ENCODE data around the gene SLC44A1. TPM values are rescaled to one million over a fixed set of nuclear protein-coding genes. Genes with fewer than 3 reads are reported as not detected.

The SLC44A1 gene
- total and polyA plus RNA-seq, 2 of the 13 experiments (the other 11 are each of a cell fraction or from before 2014, with no cell fraction given): 21.4 to 40.8 TPM

DNA sequence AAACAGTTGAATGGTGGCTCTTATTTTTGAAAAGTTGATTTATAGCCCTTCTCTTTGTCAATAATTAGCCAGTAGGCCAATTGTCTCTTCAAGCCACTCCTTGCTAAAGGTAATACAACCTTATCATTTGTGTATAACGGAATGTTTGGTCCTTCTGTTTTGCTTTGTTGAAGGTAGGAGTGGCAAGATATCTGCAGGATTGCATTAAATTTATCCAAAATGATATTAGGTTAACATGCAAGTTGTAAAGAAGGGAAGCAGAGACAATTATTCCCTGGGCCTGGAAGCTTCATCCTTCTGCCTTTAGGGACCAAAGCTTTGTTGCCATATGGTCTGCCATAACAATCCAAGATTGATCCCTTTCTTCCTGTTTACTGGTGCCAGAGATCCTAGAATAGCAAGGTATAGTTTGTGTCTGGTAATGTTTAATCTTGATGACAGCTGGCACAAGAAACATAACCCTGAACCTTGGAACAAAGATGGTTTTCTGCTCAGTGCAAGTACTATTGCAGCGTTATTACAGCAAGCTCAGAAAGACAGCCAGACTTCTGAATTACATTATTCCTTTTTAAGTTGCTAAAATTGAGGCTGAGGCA lies 187.9 kb downstream of the SLC44A1 start (continued):
- TF ChIP-seq, protein P1, sequence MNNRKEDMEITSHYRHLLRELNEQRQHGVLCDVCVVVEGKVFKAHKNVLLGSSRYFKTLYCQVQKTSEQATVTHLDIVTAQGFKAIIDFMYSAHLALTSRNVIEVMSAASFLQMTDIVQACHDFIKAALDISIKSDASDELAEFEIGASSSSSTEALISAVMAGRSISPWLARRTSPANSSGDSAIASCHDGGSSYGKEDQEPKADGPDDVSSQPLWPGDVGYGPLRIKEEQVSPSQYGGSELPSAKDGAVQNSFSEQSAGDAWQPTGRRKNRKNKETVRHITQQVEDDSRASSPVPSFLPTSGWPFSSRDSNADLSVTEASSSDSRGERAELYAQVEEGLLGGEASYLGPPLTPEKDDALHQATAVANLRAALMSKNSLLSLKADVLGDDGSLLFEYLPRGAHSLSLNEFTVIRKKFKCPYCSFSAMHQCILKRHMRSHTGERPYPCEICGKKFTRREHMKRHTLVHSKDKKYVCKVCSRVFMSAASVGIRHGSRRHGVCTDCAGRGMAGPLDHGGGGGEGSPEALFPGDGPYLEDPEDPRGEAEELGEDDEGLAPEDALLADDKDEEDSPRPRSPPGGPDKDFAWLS (CRISPR knock-in tag; IDR thresholded peaks at IDR 0.05; ENCODE audit: borderline replicate concordance): no peak
- TF ChIP-seq CBX5 (CRISPR knock-in tag; IDR thresholded peaks at IDR 0.05; ENCODE audit: borderline replicate concordance) (no peak), CCAR2 (optimal IDR thresholded peaks at IDR 0.05; ENCODE audit: low read depth, low read length) (no peak), ZNF10 (CRISPR knock-in tag; IDR thresholded peaks at IDR 0.05; ENCODE audit: borderline replicate concordance, low read depth) (no peak), ZNF749 (CRISPR knock-in tag; IDR thresholded peaks at IDR 0.05; ENCODE audit: borderline replicate concordance) (no peak), MAFF (IDR thresholded peaks at IDR 0.05; ENCODE audit: low read depth, low read length) (no peak), DNMT3B (CRISPR knock-in tag; conservative IDR thresholded peaks at IDR 0.05) (0 out of 2 replicates have a peak, but pooled peaks have one; percentile 65), CBX2 (IDR thresholded peaks at IDR 0.05; ENCODE audit: low read depth, low read length) (no peak), CBX2 (CRISPR knock-in tag; IDR thresholded peaks at IDR 0.05; ENCODE audit: low read depth) (no peak), ZNF577 (CRISPR knock-in tag; IDR thresholded peaks at IDR 0.05; ENCODE audit: borderline replicate concordance, low read depth) (no peak), HMG20B (CRISPR knock-in tag; conservative IDR thresholded peaks at IDR 0.05) (no peak), AKAP8 (CRISPR knock-in tag; IDR thresholded peaks at IDR 0.05) (no peak)
- TF ChIP-seq, protein P2, sequence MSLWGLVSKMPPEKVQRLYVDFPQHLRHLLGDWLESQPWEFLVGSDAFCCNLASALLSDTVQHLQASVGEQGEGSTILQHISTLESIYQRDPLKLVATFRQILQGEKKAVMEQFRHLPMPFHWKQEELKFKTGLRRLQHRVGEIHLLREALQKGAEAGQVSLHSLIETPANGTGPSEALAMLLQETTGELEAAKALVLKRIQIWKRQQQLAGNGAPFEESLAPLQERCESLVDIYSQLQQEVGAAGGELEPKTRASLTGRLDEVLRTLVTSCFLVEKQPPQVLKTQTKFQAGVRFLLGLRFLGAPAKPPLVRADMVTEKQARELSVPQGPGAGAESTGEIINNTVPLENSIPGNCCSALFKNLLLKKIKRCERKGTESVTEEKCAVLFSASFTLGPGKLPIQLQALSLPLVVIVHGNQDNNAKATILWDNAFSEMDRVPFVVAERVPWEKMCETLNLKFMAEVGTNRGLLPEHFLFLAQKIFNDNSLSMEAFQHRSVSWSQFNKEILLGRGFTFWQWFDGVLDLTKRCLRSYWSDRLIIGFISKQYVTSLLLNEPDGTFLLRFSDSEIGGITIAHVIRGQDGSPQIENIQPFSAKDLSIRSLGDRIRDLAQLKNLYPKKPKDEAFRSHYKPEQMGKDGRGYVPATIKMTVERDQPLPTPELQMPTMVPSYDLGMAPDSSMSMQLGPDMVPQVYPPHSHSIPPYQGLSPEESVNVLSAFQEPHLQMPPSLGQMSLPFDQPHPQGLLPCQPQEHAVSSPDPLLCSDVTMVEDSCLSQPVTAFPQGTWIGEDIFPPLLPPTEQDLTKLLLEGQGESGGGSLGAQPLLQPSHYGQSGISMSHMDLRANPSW (CRISPR knock-in tag; IDR thresholded peaks at IDR 0.05; ENCODE audit: borderline replicate concordance): no peak
- TF ChIP-seq, protein P3, sequence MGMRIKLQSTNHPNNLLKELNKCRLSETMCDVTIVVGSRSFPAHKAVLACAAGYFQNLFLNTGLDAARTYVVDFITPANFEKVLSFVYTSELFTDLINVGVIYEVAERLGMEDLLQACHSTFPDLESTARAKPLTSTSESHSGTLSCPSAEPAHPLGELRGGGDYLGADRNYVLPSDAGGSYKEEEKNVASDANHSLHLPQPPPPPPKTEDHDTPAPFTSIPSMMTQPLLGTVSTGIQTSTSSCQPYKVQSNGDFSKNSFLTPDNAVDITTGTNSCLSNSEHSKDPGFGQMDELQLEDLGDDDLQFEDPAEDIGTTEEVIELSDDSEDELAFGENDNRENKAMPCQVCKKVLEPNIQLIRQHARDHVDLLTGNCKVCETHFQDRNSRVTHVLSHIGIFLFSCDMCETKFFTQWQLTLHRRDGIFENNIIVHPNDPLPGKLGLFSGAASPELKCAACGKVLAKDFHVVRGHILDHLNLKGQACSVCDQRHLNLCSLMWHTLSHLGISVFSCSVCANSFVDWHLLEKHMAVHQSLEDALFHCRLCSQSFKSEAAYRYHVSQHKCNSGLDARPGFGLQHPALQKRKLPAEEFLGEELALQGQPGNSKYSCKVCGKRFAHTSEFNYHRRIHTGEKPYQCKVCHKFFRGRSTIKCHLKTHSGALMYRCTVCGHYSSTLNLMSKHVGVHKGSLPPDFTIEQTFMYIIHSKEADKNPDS (CRISPR knock-in tag; IDR thresholded peaks at IDR 0.05): no peak
- TF ChIP-seq, protein P4, sequence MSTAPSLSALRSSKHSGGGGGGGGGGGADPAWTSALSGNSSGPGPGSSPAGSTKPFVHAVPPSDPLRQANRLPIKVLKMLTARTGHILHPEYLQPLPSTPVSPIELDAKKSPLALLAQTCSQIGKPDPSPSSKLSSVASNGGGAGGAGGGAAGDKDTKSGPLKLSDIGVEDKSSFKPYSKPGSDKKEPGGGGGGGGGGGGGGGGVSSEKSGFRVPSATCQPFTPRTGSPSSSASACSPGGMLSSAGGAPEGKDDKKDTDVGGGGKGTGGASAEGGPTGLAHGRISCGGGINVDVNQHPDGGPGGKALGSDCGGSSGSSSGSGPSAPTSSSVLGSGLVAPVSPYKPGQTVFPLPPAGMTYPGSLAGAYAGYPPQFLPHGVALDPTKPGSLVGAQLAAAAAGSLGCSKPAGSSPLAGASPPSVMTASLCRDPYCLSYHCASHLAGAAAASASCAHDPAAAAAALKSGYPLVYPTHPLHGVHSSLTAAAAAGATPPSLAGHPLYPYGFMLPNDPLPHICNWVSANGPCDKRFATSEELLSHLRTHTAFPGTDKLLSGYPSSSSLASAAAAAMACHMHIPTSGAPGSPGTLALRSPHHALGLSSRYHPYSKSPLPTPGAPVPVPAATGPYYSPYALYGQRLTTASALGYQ (CRISPR knock-in tag; IDR thresholded peaks at IDR 0.05): peak; percentile 79
- TF ChIP-seq, protein P5, sequence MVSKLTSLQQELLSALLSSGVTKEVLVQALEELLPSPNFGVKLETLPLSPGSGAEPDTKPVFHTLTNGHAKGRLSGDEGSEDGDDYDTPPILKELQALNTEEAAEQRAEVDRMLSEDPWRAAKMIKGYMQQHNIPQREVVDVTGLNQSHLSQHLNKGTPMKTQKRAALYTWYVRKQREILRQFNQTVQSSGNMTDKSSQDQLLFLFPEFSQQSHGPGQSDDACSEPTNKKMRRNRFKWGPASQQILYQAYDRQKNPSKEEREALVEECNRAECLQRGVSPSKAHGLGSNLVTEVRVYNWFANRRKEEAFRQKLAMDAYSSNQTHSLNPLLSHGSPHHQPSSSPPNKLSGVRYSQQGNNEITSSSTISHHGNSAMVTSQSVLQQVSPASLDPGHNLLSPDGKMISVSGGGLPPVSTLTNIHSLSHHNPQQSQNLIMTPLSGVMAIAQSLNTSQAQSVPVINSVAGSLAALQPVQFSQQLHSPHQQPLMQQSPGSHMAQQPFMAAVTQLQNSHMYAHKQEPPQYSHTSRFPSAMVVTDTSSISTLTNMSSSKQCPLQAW (CRISPR knock-in tag; IDR thresholded peaks at IDR 0.05): peak; percentile 94
- TF ChIP-seq, protein P6, sequence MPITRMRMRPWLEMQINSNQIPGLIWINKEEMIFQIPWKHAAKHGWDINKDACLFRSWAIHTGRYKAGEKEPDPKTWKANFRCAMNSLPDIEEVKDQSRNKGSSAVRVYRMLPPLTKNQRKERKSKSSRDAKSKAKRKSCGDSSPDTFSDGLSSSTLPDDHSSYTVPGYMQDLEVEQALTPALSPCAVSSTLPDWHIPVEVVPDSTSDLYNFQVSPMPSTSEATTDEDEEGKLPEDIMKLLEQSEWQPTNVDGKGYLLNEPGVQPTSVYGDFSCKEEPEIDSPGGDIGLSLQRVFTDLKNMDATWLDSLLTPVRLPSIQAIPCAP (CRISPR knock-in tag; IDR thresholded peaks at IDR 0.05; ENCODE audit: low read depth): no peak
